HG02763 (cell line): ENCODE measurements around the gene NIPA2.

ENCODE experiments used
- ATAC-seq: cut with Tn5 transposase; IDR thresholded peaks from one replicate; pipeline ENCODE4 v1.9.1; 2021; ENCODE audit warnings: mild to moderate bottlenecking, moderate library complexity; ENCODE audit not compliant: unreplicated experiment

The NIPA2 gene

GRCh38 chr15:22895465-22896190 is 57.2 kb downstream of the NIPA2 start:
- peak; percentile 56 for ATAC-seq

- no peak for ATAC-seq
Observed at GRCh38 chr15:22902046-22902445, 63.6 kb downstream of the NIPA2 start.

GRCh38 chr15:22902578-22902977 is 64.1 kb downstream of the NIPA2 start:
- ATAC-seq = no peak

DNA sequence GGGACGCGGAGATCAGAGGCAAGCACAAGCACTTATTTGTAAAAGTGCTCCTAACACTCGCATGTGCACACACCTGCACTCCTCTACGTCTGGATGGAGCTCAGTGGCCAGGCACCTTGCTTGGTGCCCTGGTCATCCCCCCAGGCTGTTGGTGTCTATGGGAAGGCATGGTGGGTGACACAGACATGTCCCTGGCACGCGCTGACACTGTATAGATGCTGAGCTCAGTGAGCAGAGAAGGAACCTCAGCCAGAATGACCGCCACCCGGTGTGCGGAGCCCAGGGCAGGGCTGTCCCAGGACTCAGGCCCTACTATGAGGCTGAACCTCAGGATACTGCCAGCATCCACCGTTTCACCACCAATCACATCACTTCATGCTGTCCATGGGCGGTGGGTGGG is 64.5 kb downstream of the NIPA2 start:
- no peak for ATAC-seq

DNA sequence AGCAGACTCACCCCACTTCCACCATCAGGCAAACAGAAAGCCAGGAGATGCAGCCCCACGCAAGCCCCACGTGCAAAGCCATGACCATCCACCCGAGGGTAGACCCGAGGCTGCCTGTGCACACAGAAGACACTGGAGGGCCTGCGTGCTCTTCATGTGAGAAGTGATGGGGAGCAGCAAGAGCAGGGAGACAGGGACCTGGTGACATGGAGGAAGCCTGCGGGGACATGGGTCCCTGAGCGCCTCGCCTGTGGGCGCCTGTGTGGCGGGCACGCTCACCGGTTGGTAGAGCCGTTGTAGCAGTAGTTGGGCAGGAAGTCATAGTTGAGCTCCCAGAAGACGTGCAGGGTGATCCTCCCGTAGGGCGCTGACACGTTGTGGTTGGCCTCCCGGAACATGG is 65.0 kb downstream of the NIPA2 start:
- no peak for ATAC-seq

- no peak for ATAC-seq
Observed at GRCh38 chr15:22903961-22904534, 65.6 kb downstream of the NIPA2 start.

- no peak for ATAC-seq
Observed at GRCh38 chr15:22904736-22905135, 66.3 kb downstream of the NIPA2 start.

DNA sequence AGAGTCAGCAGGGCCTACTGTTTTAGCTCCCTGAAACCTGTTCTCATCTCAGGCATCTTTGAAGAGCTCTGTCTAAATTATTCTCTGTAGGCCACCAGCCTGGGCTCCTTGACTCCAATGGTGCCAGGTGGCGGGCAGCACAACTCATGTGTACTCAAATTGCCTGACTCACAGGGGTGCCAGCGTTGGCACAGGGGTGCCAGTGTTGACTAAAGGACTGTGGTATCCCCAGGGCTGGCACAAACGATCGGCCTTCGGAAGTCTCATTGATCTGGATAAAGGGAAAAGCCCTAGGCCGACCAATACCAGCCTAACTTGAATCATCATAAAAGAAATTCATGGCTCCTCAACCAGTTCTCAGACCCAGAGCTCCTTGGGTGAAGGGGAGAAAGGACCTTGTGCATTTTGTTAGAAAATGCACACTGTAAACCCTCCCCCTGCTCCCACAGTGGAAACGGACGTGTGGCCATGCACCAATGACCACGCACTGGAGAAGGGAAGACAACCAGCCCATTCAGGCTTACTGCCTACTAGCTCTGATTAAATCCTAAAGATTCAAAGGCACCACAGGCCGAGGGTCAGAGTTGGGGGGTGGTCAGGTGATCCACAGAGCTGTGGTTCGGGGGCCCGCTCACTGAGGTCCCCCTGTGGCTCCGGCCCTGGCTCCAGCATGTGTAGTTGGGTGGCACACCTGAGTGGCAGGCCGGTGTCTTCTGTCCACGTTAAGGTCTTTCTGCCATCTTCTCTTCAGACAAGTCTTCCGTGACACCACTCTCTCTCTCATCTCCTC is 68.9 kb downstream of the NIPA2 start:
- no peak for ATAC-seq

GRCh38 chr15:22908830-22909229 is 70.4 kb downstream of the NIPA2 start:
- no peak for ATAC-seq

DNA sequence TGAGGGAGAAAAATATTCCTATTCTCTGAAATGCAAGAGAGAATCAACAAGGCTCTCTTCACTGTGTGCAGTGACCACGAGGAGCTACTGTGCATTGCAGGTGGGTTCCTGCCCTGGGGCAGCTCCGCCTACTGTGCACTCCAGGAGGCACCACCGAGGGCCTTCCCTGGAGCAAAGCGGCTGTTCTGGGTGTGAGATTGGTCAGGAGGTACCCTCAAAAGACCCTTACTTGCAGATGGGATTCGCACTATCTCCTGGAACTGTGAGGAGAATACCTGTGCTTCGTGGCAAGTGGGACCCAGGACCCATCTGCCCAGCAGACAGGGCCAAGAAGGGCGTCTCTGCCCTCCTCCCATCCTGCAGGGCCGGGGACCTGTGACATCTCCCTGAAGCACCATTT is 72.8 kb downstream of the NIPA2 start:
- ATAC-seq = no peak

GRCh38 chr15:22912256-22912655 is 73.8 kb downstream of the NIPA2 start:
- ATAC-seq = no peak

GRCh38 chr15:22913646-22914380 is 75.3 kb downstream of the NIPA2 start:
- no peak for ATAC-seq

DNA sequence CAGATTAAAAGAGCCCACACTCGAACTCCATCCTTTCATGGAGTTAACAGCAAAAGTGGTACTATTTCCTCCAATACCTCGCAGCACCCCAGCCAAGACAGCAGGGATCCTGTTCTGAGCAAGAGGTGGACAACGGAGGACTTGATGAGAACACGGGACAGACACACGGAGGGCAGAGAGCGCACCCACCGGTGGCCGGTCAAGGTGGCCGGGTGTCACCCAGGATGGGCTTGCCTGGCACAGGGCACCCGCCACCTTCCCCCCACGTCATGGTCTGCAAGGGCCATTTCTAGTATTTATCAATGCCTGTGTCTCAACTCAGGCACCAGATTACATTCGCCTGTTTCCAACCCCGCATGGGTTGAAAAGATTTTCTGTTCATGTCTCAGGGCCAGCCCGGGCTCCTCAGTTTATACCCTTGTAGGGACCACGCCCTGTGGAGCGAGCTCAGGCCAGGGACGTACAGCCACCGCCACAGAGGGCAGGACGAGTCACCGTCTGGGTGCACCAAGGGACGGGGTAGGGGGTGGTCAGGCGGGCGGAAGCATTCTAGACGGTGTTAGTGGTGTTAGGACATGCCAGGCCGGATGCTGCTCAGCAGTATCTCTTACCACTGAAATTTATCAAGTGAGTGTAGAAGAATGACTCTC is 77.5 kb downstream of the NIPA2 start:
- no peak for ATAC-seq

GRCh38 chr15:22916606-22917350 is 78.3 kb downstream of the NIPA2 start:
- ATAC-seq = no peak

- no peak for ATAC-seq
Observed at GRCh38 chr15:22917556-22917955, 79.1 kb downstream of the NIPA2 start.
